GM12878 (cell line): ENCODE measurements around the gene KCNQ1. TPM values are rescaled to one million over a fixed set of nuclear protein-coding genes. Genes with fewer than 3 reads are reported as not detected.

Experiments used
- ATAC-seq: fragments of 200-7000 bp; cut with Tn5 transposase; 3 replicates; pipeline ENCODE4 v1.9.1; 2020; ENCODE audit warnings: mild to moderate bottlenecking, moderate library complexity
- BruUV-seq: library from RNA; stranded (reverse); fragments of 400-500 nt; replicated peaks from 2 replicates; lab custom pipeline; 2021; lab: Mats Ljungman, UMichigan
- CTCF ChIA-PET: fragments of 300-600 bp; sonication (Branson Sonifier 250); formaldehyde crosslinking; extraction: SDS; loops from one replicate; lab custom pipeline; 2021; ENCODE audit warnings: inconsistent platforms; lab: Yijun Ruan, JAX
- POLR2A ChIA-PET: fragments of 350-600 bp; formaldehyde crosslinking; extraction: SDS; loops from one replicate; lab custom pipeline; 2021; ENCODE audit warnings: inconsistent platforms; lab: Charles Lee
- RAD21 ChIA-PET: fragments of 300-600 bp; sonication (Branson Sonifier 250); formaldehyde crosslinking; loops from one replicate; lab custom pipeline; 2023; ENCODE audit warnings: antibody characterized with exemption; ENCODE audit not compliant: unreplicated experiment; lab: Charles Lee
- SMC1A ChIA-PET: fragments of 300-600 bp; sonication (Branson Sonifier 250); formaldehyde crosslinking; loops from one replicate; lab custom pipeline; 2023; ENCODE audit not compliant: unreplicated experiment, uncharacterized antibody; lab: Charles Lee
- DNase-seq: peaks from one replicate; pipeline ENCODE4 v3.0.0-alpha.2; 2011; ENCODE audit warnings: low read depth, low spot score
- FAIRE-seq: peaks from 3 replicates; lab custom pipeline; 2011; peaks lifted over from hg19 to GRCh38; lab: Jason Lieb, UNC
- H2AFZ ChIP-seq: 2 replicates; pipeline ENCODE4 v1.6.0; 2011; ENCODE audit warnings: low read depth, low read length, control low read depth; ENCODE audit not compliant: control insufficient read depth
- H3K27ac ChIP-seq: 2 replicates; pipeline ENCODE4 v1.5.1; 2011; ENCODE audit warnings: control low read depth; ENCODE audit not compliant: control insufficient read depth, insufficient read depth
- H3K27me3 ChIP-seq, 2 experiments: replicated peaks in 1 of 2; 2 replicates each; pipeline versions ENCODE4 v1.6.0 to v1.6.1; 2011; ENCODE audit warnings: low read length in 1 of 2; ENCODE audit not compliant: control insufficient read depth in 2 of 2, insufficient read depth in 2 of 2
- H3K36me3 ChIP-seq, 2 experiments: 2 replicates each; pipeline ENCODE4 v1.5.1; 2011; ENCODE audit warnings: low read length in 1 of 2; ENCODE audit not compliant: control insufficient read depth in 2 of 2, insufficient read depth in 2 of 2
- H3K4me1 ChIP-seq: 2 replicates; pipeline ENCODE4 v1.6.1; 2011; ENCODE audit warnings: mild to moderate bottlenecking, low read length, moderate library complexity, mixed read lengths; ENCODE audit not compliant: control insufficient read depth, insufficient read depth
- H3K4me2 ChIP-seq: 2 replicates; pipeline ENCODE4 v1.6.0; 2011; ENCODE audit warnings: control low read depth; ENCODE audit not compliant: control insufficient read depth, insufficient read depth
- H3K4me3 ChIP-seq: fragments of 200-600 bp; sonication (generic); 2 replicates; pipeline ENCODE4 v1.5.1; 2016
- H3K79me2 ChIP-seq: 2 replicates; pipeline ENCODE4 v1.6.0; 2011; ENCODE audit warnings: low read length; ENCODE audit not compliant: control insufficient read depth, insufficient read depth
- H3K9ac ChIP-seq: 2 replicates; pipeline ENCODE4 v1.8.0; 2011; ENCODE audit warnings: low read length, control low read depth, mixed read lengths; ENCODE audit not compliant: control insufficient read depth, insufficient read depth
- H3K9me3 ChIP-seq: replicated peaks from 3 replicates; pipeline ENCODE4 v1.5.1; 2011; ENCODE audit warnings: mild to moderate bottlenecking, low read length; ENCODE audit not compliant: control insufficient read depth, insufficient read depth
- H4K20me1 ChIP-seq: 2 replicates; pipeline ENCODE4 v1.6.0; 2011; ENCODE audit not compliant: control insufficient read depth, insufficient read depth
- ATF7 ChIP-seq: fragments of 450-650 bp; IDR thresholded peaks from 2 replicates; pipeline ENCODE4 v1.6.1; 2016; ENCODE audit warnings: low read depth, mild to moderate bottlenecking
- BMI1 ChIP-seq: fragments of 450-650 bp; IDR thresholded peaks from 2 replicates; pipeline ENCODE4 v1.6.1; 2016; ENCODE audit warnings: mild to moderate bottlenecking, moderate library complexity, borderline replicate concordance
- CTCF ChIP-seq, 3 experiments: IDR thresholded peaks in 2 of 3; conservative IDR thresholded peaks in 1 of 3; 2 replicates each; pipeline ENCODE4 v1.5.1; 2011; ENCODE audit warnings: low read depth in 3 of 3, low read length in 3 of 3, mild to moderate bottlenecking in 3 of 3, control low read depth in 2 of 3, moderate library complexity in 2 of 3, inconsistent platforms in 1 of 3, mixed read lengths in 1 of 3; ENCODE audit not compliant: control insufficient read depth in 2 of 3, insufficient read depth in 1 of 3; ENCODE audit errors: extremely low read depth in 1 of 3
- DPF2 ChIP-seq: fragments of 450-650 bp; IDR thresholded peaks from 2 replicates; pipeline ENCODE4 v1.6.1; 2017; ENCODE audit warnings: mild to moderate bottlenecking
- EED ChIP-seq: sonication (generic); IDR thresholded peaks from 2 replicates; pipeline ENCODE4 v1.6.1; 2016; ENCODE audit warnings: antibody characterized with exemption, low read depth
- HCFC1 ChIP-seq: fragments of 150-350 bp; IDR thresholded peaks from 2 replicates; pipeline ENCODE4 v1.6.1; 2014; ENCODE audit warnings: low read length
- MEF2B ChIP-seq: fragments of 450-650 bp; IDR thresholded peaks from 2 replicates; pipeline ENCODE4 v1.6.1; 2018; ENCODE audit warnings: mild to moderate bottlenecking, moderate library complexity; ENCODE audit not compliant: partially characterized antibody, poor library complexity, severe bottlenecking
- PKNOX1 ChIP-seq: fragments of 450-650 bp; IDR thresholded peaks from 2 replicates; pipeline ENCODE4 v1.6.1; 2016; ENCODE audit warnings: mild to moderate bottlenecking
- RELA ChIP-seq: fragments of 450-650 bp; IDR thresholded peaks from 2 replicates; pipeline ENCODE4 v1.8.0; 2014; ENCODE audit warnings: borderline replicate concordance; ENCODE audit not compliant: partially characterized antibody
- SP1 ChIP-seq: IDR thresholded peaks from one replicate; pipeline ENCODE4 v1.6.1; 2011; ENCODE audit warnings: low read depth, low read length
- ZNF622 ChIP-seq: fragments of 450-650 bp; IDR thresholded peaks from 2 replicates; pipeline ENCODE4 v1.6.1; 2017; ENCODE audit warnings: mild to moderate bottlenecking, inconsistent platforms
- WGBS: methylation state at CpG from one replicate; pipeline ENCODE4 v1.1.6; 2016; ENCODE audit warnings: low lambda C conversion rate; ENCODE audit not compliant: insufficient replicate concordance, insufficient coverage; ENCODE audit errors: missing lambda C conversion rate; 5-methylcytosine and 5-hydroxymethylcytosine counted together
- in situ Hi-C: fragments of 300-500 bp; cut with MboI; formaldehyde crosslinking; loops from 9 replicates; pipeline ENCODE4 v1.14.3; 2018; ENCODE audit warnings: mixed read lengths
- intact Hi-C: fragments of 100-400 bp; cut with micrococcal nuclease; formaldehyde crosslinking; loops from one replicate; pipeline ENCODE4 v1.14.2; 2022; ENCODE audit not compliant: unreplicated experiment
- polyA plus RNA-seq, 11 experiments: library from polyadenylated mRNA; depleted of rRNA in 4 of 11; unstranded in 6 of 11; stranded (reverse) in 5 of 11; fragments of >200 nt; fragmentation: Nextera tagmentation in 4 of 11; fragmentation: Illumina TruSeq in 1 of 11; extraction: Ambion mirVana in 4 of 11; extraction: Trizol in 1 of 11; gene quantifications; 1 replicate in 1 of 11; 2 replicates in 10 of 11; pipeline versions ENCODE4 v1.2.1 to v1.2.3, GENCODE V29; 2011 to 2016; ENCODE audit warnings: inconsistent platforms in 2 of 11, missing spikeins in 2 of 11, low read depth in 1 of 11
- total RNA-seq, 4 experiments: library from RNA; depleted of rRNA in 3 of 4; stranded (reverse); fragments of >200 nt in 3 of 4; fragmentation: Illumina TruSeq in 1 of 4; extraction: Trizol in 1 of 4; gene quantifications; 2 replicates each; pipeline versions ENCODE4 v1.2.1 to v1.2.3, GENCODE V29; 2013 to 2021

KCNQ1 gene
- total and polyA plus RNA-seq, 10 of the 15 experiments (the other 5 are each of a cell fraction or from before 2014, with no cell fraction given), result 0.03 to 0.15 (median 0.12) TPM; not detected in 7

- no peak for TF ChIP-seq ATF7
- TF ChIP-seq, all 136 proteins: peak for 0
These were observed 410.4 kb downstream of the KCNQ1 start (continued) for GRCh38 chr11:2855162-2855561.

GRCh38 chr11:2857276-2857675 is 412.5 kb downstream of the KCNQ1 start:
- 30% methylated on average over 11 of the region's 11 CpGs for WGBS
- Histone ChIP-seq H2AFZ (no peak overlapping the region), H3K27ac (no peak overlapping the region), H3K4me2 (no peak overlapping the region), H3K9ac (no peak overlapping the region), H3K36me3 (no peaks in the 10 kb centered on the region), H3K79me2 (no peaks in the 10 kb centered on the region), H3K27me3 (no peaks in the 10 kb centered on the region; a peak in 3 of 4 replicates), H3K4me1 (no peaks in the 10 kb centered on the region), H3K4me3 (no peak overlapping the region), H3K9me3 (no peaks in the 10 kb centered on the region), H4K20me1 (no peaks in the 10 kb centered on the region)
- ChIA-PET RAD21 (no interaction called here), CTCF (no interaction called here), POLR2A (no interaction called here), SMC1A (no interaction called here)
- TF ChIP-seq RELA (no peak), EED (no peak), ZNF622 (no peak), HCFC1 (no peak), BMI1 (no peak), SP1 (no peak), MEF2B (no peak), DPF2 (no peak), CTCF (IDR thresholded peaks at IDR 0.05 in 2 of 3, conservative IDR thresholded peaks at IDR 0.05 in 1 of 3; ENCODE audit: control insufficient read depth in 2 of 3, extremely low read depth in 1 of 3, insufficient read depth in 1 of 3, low read depth in 3 of 3, low read length in 3 of 3) (no peak), PKNOX1 (no peak)
- intact Hi-C loops (no loop called here), in situ Hi-C loops (no loop called here)
- DNase-seq (no peak), ATAC-seq (no peak), FAIRE-seq (no peak)
- no TSS peak for BruUV-seq
